ENCODE data around the gene UPF2.

The UPF2 gene

GRCh38 chr10:11931038-11931437 is 111.6 kb downstream of the UPF2 start:
- DNase-seq (no peak), ATAC-seq (ENCODE audit: insufficient read depth, low read depth) (no peak)
- Histone ChIP-seq H4K20me1 (ENCODE audit: insufficient read depth, low read length) (no peaks in the 10 kb centered on the region), H3K79me2 (ENCODE audit: insufficient read depth, low read length) (no peaks in the 10 kb centered on the region), H3K27ac (ENCODE audit: low read length) (no peak overlapping the region), H3K9ac (ENCODE audit: low read depth, low read length) (no peak overlapping the region), H3K9me3 (ENCODE audit: insufficient read depth, low read length, severe bottlenecking) (no peaks in the 10 kb centered on the region), H3K4me2 (ENCODE audit: insufficient read depth, low read length) (no peak overlapping the region), H3K36me3 (ENCODE audit: insufficient read depth, low read length) (peaks cover 76% of the 10 kb centered on the region), H2AFZ (ENCODE audit: low read depth, low read length) (no peak overlapping the region), H3K27me3 (ENCODE audit: insufficient read depth, low read length, poor library complexity) (no peaks in the 10 kb centered on the region), H3K4me1 (ENCODE audit: insufficient read depth, low read length) (no peaks in the 10 kb centered on the region), H3K4me3 (ENCODE audit: low read depth in 1 of 2, low read length in 2 of 2) (no peak overlapping the region)
- TF ChIP-seq EZH2 (IDR thresholded peaks at IDR 0.05; ENCODE audit: borderline replicate concordance, low read depth, low read length, severe bottlenecking) (no peak), CTCF (IDR thresholded peaks at IDR 0.05; ENCODE audit: borderline replicate concordance, extremely low read depth, low read length, poor library complexity, severe bottlenecking) (no peak)

GRCh38 chr10:11930312-11930978 is 112.2 kb downstream of the UPF2 start:
- no peak overlapping the region for H3K9ac ChIP-seq (ENCODE audit: low read depth, low read length)
- no peak overlapping the region for H3K27ac ChIP-seq (ENCODE audit: low read length)
- H3K9me3 ChIP-seq (ENCODE audit: insufficient read depth, low read length, severe bottlenecking) = no peaks in the 10 kb centered on the region
- no peak overlapping the region for H3K4me3 ChIP-seq (ENCODE audit: low read depth in 1 of 2, low read length in 2 of 2)
- no peak overlapping the region for H2AFZ ChIP-seq (ENCODE audit: low read depth, low read length)
- H3K4me1 ChIP-seq (ENCODE audit: insufficient read depth, low read length) = no peaks in the 10 kb centered on the region
- ATAC-seq (ENCODE audit: insufficient read depth, low read depth) = no peak
- peaks cover 76% of the 10 kb centered on the region for H3K36me3 ChIP-seq (ENCODE audit: insufficient read depth, low read length)
- H3K4me2 ChIP-seq (ENCODE audit: insufficient read depth, low read length) = no peak overlapping the region
- no peaks in the 10 kb centered on the region for H3K79me2 ChIP-seq (ENCODE audit: insufficient read depth, low read length)
- H4K20me1 ChIP-seq (ENCODE audit: insufficient read depth, low read length) = no peaks in the 10 kb centered on the region
- no peaks in the 10 kb centered on the region for H3K27me3 ChIP-seq (ENCODE audit: insufficient read depth, low read length, poor library complexity)
- no peak for DNase-seq
- no peak for TF ChIP-seq CTCF (IDR thresholded peaks at IDR 0.05; ENCODE audit: borderline replicate concordance, extremely low read depth, low read length, poor library complexity, severe bottlenecking)

- H3K27me3 ChIP-seq (ENCODE audit: insufficient read depth, low read length, poor library complexity) = no peaks in the 10 kb centered on the region
- H3K36me3 ChIP-seq (ENCODE audit: insufficient read depth, low read length) = peaks cover 70% of the 10 kb centered on the region
- H3K4me1 ChIP-seq (ENCODE audit: insufficient read depth, low read length) = no peaks in the 10 kb centered on the region
- H3K4me2 ChIP-seq (ENCODE audit: insufficient read depth, low read length) = no peak overlapping the region
- H4K20me1 ChIP-seq (ENCODE audit: insufficient read depth, low read length) = no peaks in the 10 kb centered on the region
- no peak overlapping the region for H3K9ac ChIP-seq (ENCODE audit: low read depth, low read length)
- H3K79me2 ChIP-seq (ENCODE audit: insufficient read depth, low read length) = no peaks in the 10 kb centered on the region
- H2AFZ ChIP-seq (ENCODE audit: low read depth, low read length) = no peak overlapping the region
- no peak for ATAC-seq (ENCODE audit: insufficient read depth, low read depth)
- no peak for TF ChIP-seq EZH2 (IDR thresholded peaks at IDR 0.05; ENCODE audit: borderline replicate concordance, low read depth, low read length, severe bottlenecking)
- no peak for TF ChIP-seq CTCF (IDR thresholded peaks at IDR 0.05; ENCODE audit: borderline replicate concordance, extremely low read depth, low read length, poor library complexity, severe bottlenecking)
- H3K9me3 ChIP-seq (ENCODE audit: insufficient read depth, low read length, severe bottlenecking) = no peaks in the 10 kb centered on the region
- no peak for DNase-seq
- no peak overlapping the region for H3K4me3 ChIP-seq (ENCODE audit: low read depth in 1 of 2, low read length in 2 of 2)
- no peak overlapping the region for H3K27ac ChIP-seq (ENCODE audit: low read length)
Measured at GRCh38 chr10:11927746-11928145, 114.9 kb downstream of the UPF2 start.

Measured in DND-41 (cell line).